Uterus (tissue), 2 donors: Measurements from ENCODE around the gene MCAM.

Experiments
- POLR2A ChIP-seq, 2 donors: fragments of 450-650 bp; IDR thresholded peaks; one replicate each; pipeline ENCODE4 v1.6.1; 2016; ENCODE audit warnings: antibody characterized with exemption in 2 of 2, mild to moderate bottlenecking in 1 of 2, moderate library complexity in 1 of 2
- TF ChIP-seq, protein P1 (sequence below), 4 experiments: fragments of 200-600 bp in 2 of 4; fragments of 450-650 bp in 2 of 4; sonication (generic) in 2 of 4; IDR thresholded peaks; one replicate each; pipeline ENCODE4 v1.5.1; 2016 to 2019; ENCODE audit warnings: antibody characterized with exemption in 4 of 4, mild to moderate bottlenecking in 2 of 4, moderate library complexity in 1 of 4

GRCh38 chr11:119282495-119282894 lies 34.4 kb downstream of the MCAM start:
- no peak for TF ChIP-seq POLR2A (IDR thresholded peaks at IDR 0.05)
- TF ChIP-seq, protein P1, sequence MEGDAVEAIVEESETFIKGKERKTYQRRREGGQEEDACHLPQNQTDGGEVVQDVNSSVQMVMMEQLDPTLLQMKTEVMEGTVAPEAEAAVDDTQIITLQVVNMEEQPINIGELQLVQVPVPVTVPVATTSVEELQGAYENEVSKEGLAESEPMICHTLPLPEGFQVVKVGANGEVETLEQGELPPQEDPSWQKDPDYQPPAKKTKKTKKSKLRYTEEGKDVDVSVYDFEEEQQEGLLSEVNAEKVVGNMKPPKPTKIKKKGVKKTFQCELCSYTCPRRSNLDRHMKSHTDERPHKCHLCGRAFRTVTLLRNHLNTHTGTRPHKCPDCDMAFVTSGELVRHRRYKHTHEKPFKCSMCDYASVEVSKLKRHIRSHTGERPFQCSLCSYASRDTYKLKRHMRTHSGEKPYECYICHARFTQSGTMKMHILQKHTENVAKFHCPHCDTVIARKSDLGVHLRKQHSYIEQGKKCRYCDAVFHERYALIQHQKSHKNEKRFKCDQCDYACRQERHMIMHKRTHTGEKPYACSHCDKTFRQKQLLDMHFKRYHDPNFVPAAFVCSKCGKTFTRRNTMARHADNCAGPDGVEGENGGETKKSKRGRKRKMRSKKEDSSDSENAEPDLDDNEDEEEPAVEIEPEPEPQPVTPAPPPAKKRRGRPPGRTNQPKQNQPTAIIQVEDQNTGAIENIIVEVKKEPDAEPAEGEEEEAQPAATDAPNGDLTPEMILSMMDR (IDR thresholded peaks at IDR 0.05), result no peak
